ENCODE results near the gene TMEM72.

TMEM72 gene

DNA sequence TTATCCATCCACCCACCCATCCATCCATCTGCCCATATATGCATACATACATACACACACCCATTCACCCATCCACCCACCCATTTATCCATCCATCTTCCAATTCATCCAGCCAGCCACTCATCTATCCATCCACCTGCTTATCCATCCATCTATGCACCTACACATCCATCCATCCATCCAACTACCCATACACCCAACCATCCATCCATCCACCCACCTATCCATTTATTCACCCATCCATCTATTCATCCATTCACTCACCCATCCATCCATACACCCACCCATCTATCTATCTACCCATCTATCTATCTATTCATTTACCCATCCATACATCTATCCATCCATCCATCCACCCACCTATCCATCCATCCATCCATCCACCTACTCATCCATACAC lies 17.3 kb downstream of the TMEM72 start:
- no peak overlapping the region for H3K27ac Mint-ChIP-seq
- no peaks in the 10 kb centered on the region for H3K27me3 Mint-ChIP-seq (ENCODE audit: low read depth)
- H3K9me3 Mint-ChIP-seq = no peaks in the 10 kb centered on the region
- no peaks in the 10 kb centered on the region for H3K36me3 Mint-ChIP-seq (ENCODE audit: low read depth)
- no peak overlapping the region for H3K4me3 Mint-ChIP-seq
- peaks cover 2% of the 10 kb centered on the region for H3K4me1 Mint-ChIP-seq (ENCODE audit: low read depth)
- DNase-seq (ENCODE audit: low spot score) = no peak

DNA sequence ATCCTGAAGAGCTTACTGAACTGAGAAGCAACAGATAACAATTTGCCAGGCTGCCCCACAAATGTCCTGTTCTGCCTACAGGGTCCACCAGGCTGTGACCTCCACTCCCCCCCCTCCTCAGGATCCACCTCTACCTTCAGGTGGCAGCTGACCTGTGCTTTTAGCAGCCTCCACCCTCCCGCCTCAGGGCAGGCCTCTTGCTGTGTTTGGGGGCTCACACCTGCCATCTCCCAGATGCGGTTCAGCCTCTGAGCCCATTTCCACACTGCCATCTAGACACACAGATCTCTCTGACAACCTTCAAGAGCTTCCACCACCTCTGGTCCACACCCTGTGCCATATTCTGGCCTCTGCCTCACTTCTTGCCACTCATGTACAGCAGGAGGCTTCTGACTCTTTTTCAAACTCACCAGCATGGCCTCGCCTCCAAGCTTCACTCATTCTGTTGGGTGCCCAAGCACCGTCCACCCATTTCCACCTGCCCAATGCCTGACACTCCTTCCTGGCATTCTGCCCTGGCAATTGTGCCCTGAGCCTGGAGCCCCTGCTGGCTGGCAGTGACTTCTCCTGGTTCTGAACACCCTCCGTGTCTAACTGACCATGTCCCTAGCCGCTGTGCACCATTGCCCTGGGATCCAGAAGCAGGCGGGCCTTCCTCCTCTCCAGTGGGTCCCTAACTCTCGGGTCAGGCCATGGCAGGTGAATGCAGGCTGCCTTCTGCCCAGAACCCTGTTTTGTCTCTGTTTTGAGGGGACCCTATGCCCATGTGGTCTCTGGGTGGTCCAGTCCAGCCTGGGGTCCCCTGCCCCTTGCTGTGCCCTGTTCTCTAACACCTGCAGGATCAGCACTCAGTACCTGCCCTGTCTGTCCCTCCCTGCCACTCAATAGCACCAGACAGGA lies 18.5 kb downstream of the TMEM72 start:
- H3K4me3 Mint-ChIP-seq = no peak overlapping the region
- no peak overlapping the region for H3K27ac Mint-ChIP-seq
- no peaks in the 10 kb centered on the region for H3K36me3 Mint-ChIP-seq (ENCODE audit: low read depth)
- peaks cover 2% of the 10 kb centered on the region for H3K4me1 Mint-ChIP-seq (ENCODE audit: low read depth)
- DNase-seq (ENCODE audit: low spot score) = no peak
- no peaks in the 10 kb centered on the region for H3K9me3 Mint-ChIP-seq
- H3K27me3 Mint-ChIP-seq (ENCODE audit: low read depth) = no peaks in the 10 kb centered on the region

DNA sequence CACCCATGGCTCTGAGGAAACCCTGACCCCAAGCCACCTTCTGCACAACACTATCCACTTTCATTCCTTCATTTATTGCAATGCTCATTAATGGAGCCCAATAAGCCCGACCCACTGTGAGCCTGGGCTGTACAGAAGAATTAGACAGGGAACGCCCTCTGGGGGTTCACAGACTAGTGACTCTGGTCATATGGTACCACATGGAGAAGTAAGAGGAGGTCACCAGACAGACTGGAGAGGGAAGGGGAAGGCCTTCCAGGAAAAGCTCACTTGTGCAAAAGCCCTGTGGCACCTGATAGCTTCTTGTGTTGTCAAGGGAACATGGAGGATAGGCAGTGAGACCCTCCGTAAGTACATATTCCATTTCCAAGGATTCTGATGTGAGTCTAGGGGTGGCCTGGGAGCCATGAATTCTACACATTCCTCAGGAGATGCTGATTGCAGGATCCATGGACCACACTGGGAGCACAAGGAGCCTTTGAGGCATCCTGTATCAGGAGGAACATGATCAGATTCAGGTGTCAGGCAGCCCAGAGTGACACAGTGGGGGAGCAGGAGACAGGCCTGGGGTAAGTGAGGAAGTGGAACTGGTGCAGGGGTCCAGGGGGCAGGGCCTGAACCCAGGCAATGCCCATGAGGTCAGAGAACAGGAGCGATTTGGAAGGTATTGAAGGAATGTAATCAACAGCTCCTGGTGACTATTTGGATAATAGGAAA lies 19.9 kb downstream of the TMEM72 start:
- Mint-ChIP-seq H3K9me3 (no peaks in the 10 kb centered on the region), H3K4me1 (ENCODE audit: low read depth) (peaks cover 8% of the 10 kb centered on the region), H3K4me3 (no peak overlapping the region), H3K27me3 (ENCODE audit: low read depth) (no peaks in the 10 kb centered on the region), H3K27ac (peak overlapping the region; percentile 6), H3K36me3 (ENCODE audit: low read depth) (no peaks in the 10 kb centered on the region)
- no peak for DNase-seq (ENCODE audit: low spot score)

DNA sequence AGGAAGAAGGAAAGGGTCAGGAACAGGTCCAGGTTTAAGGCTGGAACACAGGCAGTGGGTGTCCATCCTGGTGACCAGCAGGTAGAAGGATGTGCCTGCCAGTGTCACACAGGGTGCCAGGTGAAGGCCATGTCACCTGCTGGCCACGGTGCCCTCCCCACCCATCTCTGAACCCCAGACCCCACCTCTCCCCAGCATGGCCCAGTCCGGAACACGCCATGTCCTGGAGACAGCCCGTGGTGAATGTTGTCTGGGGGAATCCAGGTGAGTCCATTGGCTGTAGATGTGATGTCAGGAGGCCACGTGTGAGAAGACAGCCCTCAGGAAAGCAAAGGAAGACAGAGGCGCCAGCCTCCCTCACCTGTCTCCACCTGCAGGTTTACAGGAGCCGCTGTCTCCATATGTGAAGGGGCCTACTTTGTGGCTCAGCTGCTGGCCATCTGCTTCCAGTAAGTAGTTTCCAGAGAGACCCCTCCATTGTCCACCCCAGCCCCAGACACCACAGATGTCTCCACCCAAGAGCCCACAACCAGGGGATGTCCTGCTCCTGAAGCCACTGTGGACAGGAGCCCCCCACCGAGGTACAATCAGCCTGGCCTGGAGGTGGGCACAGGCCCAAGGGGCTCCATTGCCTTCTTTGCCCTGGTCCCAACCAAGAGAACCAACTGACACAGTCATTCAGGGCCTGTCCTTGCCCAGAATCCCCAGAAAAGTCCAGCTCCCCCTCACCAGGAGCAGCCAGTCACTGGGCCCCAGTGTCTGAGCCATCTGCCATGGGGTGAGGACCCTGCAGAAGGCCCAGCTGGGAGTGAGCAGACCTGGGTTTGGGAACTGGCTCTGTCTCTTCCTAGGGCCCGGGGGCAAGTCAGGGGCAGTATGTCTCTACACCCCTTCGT lies 20.7 kb downstream of the TMEM72 start:
- no peak for DNase-seq (ENCODE audit: low spot score)
- H3K4me1 Mint-ChIP-seq (ENCODE audit: low read depth) = peaks cover 10% of the 10 kb centered on the region
- H3K9me3 Mint-ChIP-seq = no peaks in the 10 kb centered on the region
- no peaks in the 10 kb centered on the region for H3K36me3 Mint-ChIP-seq (ENCODE audit: low read depth)
- no peak overlapping the region for H3K4me3 Mint-ChIP-seq
- no peak overlapping the region for H3K27ac Mint-ChIP-seq
- H3K27me3 Mint-ChIP-seq (ENCODE audit: low read depth) = no peaks in the 10 kb centered on the region

DNA sequence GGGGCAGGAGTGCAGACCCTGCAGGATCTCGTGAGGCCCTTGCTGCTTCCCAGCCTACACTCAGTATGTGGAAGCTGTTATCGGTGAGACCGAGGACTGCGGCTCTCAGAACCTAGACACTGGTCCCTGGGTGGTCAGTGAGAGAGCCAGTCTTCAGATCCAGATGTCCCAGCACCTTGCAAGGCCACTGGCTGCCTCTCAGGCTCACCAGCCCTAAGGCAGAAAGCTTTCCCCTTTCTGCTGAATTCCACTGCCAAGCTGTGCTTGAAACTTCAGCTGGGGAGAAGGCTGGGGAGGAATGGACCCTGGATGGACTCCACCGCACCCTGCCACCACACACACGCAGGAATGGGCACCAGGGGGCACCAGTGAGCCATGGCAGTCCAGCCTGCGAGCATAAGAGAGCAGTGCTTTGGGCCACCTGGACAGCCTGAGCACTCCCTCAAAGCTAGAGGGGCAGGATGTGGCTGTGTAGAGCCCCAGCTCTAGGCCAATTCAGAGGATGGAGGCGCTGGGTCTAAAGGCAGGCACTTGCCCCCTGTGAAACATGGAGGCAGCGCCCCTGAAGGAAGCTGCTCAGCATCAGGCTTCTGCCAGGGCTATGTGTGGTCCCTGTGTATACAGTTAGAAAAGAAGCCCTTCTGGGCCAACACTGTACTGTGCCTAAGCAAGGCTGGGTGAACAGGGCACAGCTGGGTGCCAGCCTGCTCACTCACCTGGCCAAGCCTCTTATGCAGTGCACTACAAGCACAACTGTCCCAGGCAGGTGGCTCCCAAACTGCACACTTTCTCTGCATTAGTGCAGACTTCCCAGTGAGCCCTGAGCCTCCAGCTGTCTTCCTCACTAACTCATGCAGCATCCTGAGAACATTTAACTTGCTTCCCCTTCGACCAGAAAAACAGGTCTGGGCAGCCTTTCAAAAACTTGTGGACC lies 21.6 kb downstream of the TMEM72 start:
- Mint-ChIP-seq H3K4me3 (no peak overlapping the region), H3K27me3 (ENCODE audit: low read depth) (no peaks in the 10 kb centered on the region), H3K27ac (no peak overlapping the region), H3K4me1 (ENCODE audit: low read depth) (peaks cover 10% of the 10 kb centered on the region), H3K36me3 (ENCODE audit: low read depth) (no peaks in the 10 kb centered on the region), H3K9me3 (no peaks in the 10 kb centered on the region)
- DNase-seq (ENCODE audit: low spot score) = peak; percentile 77

DNA sequence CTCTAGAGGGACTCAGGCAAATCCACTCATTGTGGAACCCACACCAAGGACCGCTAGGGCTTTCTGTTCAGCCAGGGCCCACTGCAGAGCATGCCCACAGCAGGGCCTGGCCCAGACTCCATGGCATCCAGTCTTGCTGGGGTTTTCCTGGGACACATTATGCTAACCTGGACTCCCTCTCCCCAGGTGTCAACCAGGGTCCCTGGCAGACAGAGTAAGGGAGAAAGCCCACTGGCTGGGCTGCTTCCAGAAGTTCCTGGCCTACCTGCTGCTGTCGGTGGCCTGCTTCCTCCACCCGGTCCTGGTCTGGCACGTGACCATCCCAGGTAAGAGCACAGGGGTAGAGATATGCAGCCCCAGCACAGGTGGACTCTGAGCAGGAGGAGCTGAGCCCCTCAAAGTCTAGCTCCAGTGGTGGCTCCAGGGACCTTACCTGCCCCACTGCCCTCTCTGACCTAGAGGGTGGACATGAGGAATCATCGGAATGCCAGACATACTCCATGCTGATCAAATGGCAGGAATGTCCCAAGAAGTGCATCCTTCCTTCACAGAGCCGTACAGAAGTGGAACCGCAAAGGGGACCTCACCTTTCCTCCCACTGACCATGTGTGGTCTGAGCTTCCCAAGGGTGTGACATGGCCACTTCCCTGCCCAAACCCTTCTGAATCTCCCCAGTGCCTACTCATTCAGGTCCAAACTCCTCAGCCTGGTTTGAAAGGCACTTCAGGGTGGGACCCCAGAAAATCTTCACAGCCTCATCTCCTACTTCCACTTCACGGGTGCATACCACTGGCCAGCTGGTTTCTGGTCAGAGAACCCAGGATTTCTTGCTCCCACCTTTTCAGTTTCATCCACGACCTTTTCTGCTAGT lies 22.5 kb downstream of the TMEM72 start:
- DNase-seq (ENCODE audit: low spot score) = no peak
- Mint-ChIP-seq H3K4me3 (no peak overlapping the region), H3K9me3 (no peaks in the 10 kb centered on the region), H3K4me1 (ENCODE audit: low read depth) (peaks cover 10% of the 10 kb centered on the region), H3K36me3 (ENCODE audit: low read depth) (no peaks in the 10 kb centered on the region), H3K27ac (no peak overlapping the region), H3K27me3 (ENCODE audit: low read depth) (no peaks in the 10 kb centered on the region)

DNA sequence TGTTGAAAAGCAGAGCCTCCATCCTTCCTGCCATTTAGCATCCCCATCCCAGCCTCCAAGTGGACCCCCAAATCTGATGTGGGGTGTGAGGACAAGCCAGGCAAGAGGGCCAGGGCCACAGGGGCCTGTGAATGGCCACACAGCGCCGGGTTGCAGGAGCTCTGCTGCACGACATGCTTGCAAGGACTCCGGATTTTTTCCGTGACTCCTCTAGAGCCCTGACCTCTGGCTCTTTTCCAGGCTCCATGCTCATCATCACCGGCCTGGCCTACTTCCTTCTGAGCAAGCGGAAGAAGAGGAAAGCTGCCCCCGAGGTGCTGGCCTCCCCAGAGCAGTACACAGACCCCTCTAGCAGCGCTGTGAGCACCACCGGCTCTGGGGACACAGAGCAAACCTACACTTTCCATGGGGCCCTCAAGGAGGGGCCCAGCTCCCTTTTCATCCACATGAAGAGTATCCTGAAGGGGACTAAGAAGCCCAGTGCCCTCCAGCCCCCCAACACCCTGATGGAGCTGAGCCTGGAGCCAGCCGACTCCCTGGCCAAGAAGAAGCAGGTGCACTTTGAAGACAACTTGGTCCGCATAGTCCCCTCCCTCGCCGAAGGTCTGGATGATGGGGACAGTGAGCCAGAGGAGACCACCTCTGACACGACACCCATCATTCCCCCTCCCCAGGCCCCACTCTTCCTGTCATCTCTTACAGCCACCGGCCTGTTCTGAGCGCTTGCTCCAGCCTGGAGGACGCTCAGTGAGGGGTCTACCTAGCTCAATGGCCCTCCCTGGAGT lies 23.5 kb downstream of the TMEM72 start:
- H3K27me3 Mint-ChIP-seq (ENCODE audit: low read depth) = no peaks in the 10 kb centered on the region
- H3K36me3 Mint-ChIP-seq (ENCODE audit: low read depth) = no peaks in the 10 kb centered on the region
- no peaks in the 10 kb centered on the region for H3K9me3 Mint-ChIP-seq
- no peak for DNase-seq (ENCODE audit: low spot score)
- H3K4me3 Mint-ChIP-seq = no peak overlapping the region
- peaks cover 10% of the 10 kb centered on the region for H3K4me1 Mint-ChIP-seq (ENCODE audit: low read depth)
- H3K27ac Mint-ChIP-seq = no peak overlapping the region

DNA sequence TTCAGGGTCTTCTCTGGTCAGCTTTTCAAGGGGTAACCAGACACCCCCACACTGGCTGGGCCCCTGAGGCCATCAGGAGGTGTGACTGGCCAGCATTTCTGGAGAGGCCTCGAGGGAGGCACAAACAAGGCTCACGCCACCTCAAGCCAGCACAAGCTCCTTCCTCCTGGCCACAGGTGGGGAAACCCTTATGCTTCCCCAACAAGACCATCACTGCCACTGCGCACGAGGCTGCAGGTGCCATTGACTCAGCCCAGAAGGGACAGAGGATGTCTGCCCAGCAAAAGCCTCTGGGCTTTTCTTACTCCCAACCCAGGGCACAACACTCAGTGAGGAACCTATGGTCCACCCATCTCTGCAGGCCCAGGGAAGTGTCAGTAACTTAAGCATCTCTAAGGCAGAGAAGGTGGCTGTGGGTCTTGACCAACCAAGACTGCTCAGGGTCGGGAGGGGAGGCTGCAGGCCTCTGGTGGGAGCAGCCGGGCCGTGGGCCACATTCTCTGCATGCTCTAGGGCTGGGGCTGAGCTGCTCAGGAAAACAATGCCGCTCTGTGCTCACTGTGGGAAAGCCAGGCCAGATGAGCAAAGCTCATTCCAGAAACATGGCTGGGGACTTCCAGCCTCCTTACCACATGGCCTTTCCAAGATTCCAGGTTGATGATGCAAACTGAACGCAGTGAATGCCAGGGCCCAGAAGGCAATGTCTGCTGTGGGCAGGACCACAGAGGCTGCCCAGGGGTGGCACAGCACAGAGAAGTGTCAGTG lies 24.2 kb downstream of the TMEM72 start:
- Mint-ChIP-seq H3K36me3 (ENCODE audit: low read depth) (no peaks in the 10 kb centered on the region), H3K27me3 (ENCODE audit: low read depth) (peaks cover under 1% of the 10 kb centered on the region), H3K9me3 (no peaks in the 10 kb centered on the region), H3K27ac (peak overlapping the region; percentile 72), H3K4me3 (no peak overlapping the region), H3K4me1 (ENCODE audit: low read depth) (peaks cover 11% of the 10 kb centered on the region)
- no peak for DNase-seq (ENCODE audit: low spot score)

DNA sequence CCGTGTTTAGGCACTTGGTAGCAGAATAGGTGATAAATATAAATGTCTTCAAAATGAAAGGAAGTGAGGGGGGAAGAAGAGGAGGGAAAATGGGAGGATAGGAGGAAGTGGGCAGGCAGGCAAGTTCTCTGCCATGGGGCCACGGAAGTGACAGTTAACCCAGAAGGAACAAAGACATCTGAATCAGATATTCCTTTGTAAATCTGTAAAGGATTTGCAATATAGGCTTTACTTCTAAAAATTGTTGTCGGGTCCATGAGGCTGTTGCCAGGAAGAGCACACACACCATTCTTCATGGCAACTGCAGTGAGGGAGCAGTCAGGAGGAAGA lies 24.8 kb downstream of the TMEM72 start:
- peaks cover 4% of the 10 kb centered on the region for H3K27me3 Mint-ChIP-seq (ENCODE audit: low read depth)
- peaks cover 11% of the 10 kb centered on the region for H3K4me1 Mint-ChIP-seq (ENCODE audit: low read depth)
- DNase-seq (ENCODE audit: low spot score) = no peak
- no peaks in the 10 kb centered on the region for H3K36me3 Mint-ChIP-seq (ENCODE audit: low read depth)
- peak overlapping the region; percentile 72 for H3K27ac Mint-ChIP-seq
- no peak overlapping the region for H3K4me3 Mint-ChIP-seq
- no peaks in the 10 kb centered on the region for H3K9me3 Mint-ChIP-seq

DNA sequence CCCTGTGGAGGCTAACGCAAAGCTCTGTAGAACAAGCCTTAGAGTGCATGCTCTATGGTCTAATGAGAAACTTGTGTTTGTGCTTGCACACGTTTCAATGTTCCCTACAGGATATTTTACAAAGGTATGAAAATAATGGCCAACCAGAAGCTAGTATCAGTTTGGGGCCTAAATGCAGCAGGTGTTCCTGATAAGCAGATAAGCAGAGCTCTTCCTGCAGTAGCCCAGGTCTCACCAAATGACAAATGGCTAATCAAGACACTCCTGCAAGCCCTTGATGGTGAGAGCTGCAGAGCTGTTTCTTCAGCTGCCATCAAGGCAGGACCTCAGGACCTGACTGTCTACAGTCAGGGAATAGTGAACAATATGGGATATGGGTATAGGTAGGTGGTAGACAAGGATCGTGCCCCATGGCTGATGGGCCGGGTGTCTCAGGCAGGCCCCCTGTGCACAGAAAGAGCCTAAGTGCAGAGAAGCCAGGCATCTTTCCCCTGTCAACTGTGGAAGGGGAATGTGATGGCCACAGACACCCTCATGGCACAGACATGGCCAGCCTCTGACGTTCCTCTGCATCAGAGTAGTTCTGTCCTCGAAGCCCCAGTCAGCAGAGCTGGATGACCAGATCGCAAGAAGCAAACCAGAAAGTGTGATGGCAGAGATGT lies 25.3 kb downstream of the TMEM72 start:
- H3K27ac Mint-ChIP-seq = no peak overlapping the region
- H3K27me3 Mint-ChIP-seq (ENCODE audit: low read depth) = peaks cover 4% of the 10 kb centered on the region
- DNase-seq (ENCODE audit: low spot score) = no peak
- H3K36me3 Mint-ChIP-seq (ENCODE audit: low read depth) = no peaks in the 10 kb centered on the region
- H3K4me3 Mint-ChIP-seq = no peak overlapping the region
- H3K4me1 Mint-ChIP-seq (ENCODE audit: low read depth) = peaks cover 11% of the 10 kb centered on the region
- no peaks in the 10 kb centered on the region for H3K9me3 Mint-ChIP-seq

Measured in T-helper 2 cell treated with Interferon-gamma antibody and Interleukin-4, amounts not matched to agents 5 μg/mL and 100 μg/mL, for 36 hours (primary cell).